ENCODE data around the gene CCDC91. TPM values are rescaled to one million over a fixed set of nuclear protein-coding genes. Genes with fewer than 3 reads are reported as not detected.

CCDC91 gene, protein sequence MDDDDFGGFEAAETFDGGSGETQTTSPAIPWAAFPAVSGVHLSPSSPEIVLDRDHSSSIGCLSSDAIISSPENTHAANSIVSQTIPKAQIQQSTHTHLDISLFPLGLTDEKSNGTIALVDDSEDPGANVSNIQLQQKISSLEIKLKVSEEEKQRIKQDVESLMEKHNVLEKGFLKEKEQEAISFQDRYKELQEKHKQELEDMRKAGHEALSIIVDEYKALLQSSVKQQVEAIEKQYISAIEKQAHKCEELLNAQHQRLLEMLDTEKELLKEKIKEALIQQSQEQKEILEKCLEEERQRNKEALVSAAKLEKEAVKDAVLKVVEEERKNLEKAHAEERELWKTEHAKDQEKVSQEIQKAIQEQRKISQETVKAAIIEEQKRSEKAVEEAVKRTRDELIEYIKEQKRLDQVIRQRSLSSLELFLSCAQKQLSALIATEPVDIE
- total RNA-seq = 10 to 100 TPM; 25.0 to 42.5 (median 27.8) TPM
- long read RNA-seq, donor 1, partial matches to known transcripts = 1 of 25 reads
- long read RNA-seq, donor 1, other reads (novel, unspliced or antisense) = 19 of 25 reads
- long read RNA-seq, donor 2, partial matches to known transcripts = 4 of 16 reads
- long read RNA-seq, donor 2, other reads (novel, unspliced or antisense) = 10 of 16 reads

DNA sequence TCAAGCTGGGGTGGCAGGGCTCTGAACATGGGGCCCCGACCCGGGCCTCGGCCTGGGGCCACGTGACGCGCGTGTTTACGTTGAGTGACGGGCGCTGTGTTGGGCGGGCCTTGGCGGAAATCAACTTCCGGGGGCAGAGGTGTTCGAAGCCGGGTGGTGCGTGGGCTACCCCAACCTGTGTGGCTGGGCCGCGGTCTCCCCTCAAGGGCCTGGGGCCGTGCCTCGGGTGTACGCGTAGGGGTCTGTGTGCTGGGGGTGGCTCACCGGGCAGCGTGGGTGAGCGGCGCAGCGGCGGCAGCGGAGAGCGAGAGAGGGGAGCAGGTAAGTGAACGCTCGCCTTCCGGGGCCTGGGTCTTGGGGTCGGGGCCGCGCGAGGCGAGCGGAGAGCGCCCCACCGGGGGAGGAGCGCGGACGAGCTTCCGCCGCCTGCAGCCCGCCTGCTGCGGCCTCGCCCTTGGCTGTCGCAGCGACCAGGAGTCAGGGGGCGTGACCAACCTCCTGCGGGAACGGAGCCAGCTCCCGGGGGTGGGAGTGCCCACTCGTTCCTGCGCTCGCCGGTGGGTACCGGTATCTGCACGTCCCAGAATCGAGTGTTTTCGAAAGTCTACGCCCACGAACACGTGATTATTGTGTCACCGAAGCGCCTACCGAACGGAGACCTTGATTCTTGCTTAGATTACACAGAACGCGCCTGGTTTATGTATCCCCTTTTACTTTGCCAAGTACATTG is at the start of gene CCDC91:
TSS of gene CCDC91 (plus strand) at position 136 of the 730 bp plus-strand sequence. CDS start 66,760 bp downstream, outside the sequence.
- Histone ChIP-seq H3K4me1 (ENCODE audit: low read depth) (peaks cover 6% of the 10 kb centered on the region), H3K36me3 (ENCODE audit: low read depth) (no peaks in the 10 kb centered on the region), H3K4me3 (peak within 1 kb of the TSS; percentile 86), H3K9me3 (peaks cover 3% of the 10 kb centered on the region)
- TF ChIP-seq, protein P1, sequence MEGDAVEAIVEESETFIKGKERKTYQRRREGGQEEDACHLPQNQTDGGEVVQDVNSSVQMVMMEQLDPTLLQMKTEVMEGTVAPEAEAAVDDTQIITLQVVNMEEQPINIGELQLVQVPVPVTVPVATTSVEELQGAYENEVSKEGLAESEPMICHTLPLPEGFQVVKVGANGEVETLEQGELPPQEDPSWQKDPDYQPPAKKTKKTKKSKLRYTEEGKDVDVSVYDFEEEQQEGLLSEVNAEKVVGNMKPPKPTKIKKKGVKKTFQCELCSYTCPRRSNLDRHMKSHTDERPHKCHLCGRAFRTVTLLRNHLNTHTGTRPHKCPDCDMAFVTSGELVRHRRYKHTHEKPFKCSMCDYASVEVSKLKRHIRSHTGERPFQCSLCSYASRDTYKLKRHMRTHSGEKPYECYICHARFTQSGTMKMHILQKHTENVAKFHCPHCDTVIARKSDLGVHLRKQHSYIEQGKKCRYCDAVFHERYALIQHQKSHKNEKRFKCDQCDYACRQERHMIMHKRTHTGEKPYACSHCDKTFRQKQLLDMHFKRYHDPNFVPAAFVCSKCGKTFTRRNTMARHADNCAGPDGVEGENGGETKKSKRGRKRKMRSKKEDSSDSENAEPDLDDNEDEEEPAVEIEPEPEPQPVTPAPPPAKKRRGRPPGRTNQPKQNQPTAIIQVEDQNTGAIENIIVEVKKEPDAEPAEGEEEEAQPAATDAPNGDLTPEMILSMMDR (IDR thresholded peaks at IDR 0.05) = no peak
- intact Hi-C loops (cut with DNase I, micrococcal nuclease) = no loop called here
- DNase-seq (peak; percentile 89 to 93 (median 92)), ATAC-seq (peak; percentile 92)

DNA sequence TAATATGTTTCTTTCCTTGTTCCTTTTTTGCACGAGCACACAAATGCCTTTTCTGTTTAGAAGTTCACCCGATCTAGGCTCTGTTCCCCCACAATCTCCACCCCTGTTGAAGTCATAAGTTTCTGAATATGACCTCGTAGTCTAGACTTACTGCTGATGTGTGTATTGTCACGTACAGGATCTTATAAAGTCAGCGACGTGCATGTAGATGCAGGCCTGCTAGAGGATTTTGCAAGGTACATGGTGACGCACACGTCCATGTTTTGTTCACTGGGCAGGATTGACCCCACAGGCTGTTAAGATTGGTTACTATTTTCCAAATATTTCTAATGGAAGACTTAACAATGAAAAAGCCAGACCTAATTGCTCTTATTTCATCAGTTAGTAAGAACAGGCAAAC is 46.2 kb upstream of the CCDC91 start:
- no peaks in the 10 kb centered on the region for H3K9me3 ChIP-seq
- H3K36me3 ChIP-seq (ENCODE audit: low read depth) = no peaks in the 10 kb centered on the region
- H3K4me3 ChIP-seq = no peak overlapping the region
- ATAC-seq = no peak
- intact Hi-C loops (cut with DNase I, micrococcal nuclease) = no loop called here
- no peak for DNase-seq
- TF ChIP-seq, protein P1 (IDR thresholded peaks at IDR 0.05) = no peak
- no peaks in the 10 kb centered on the region for H3K4me1 ChIP-seq (ENCODE audit: low read depth)

DNA sequence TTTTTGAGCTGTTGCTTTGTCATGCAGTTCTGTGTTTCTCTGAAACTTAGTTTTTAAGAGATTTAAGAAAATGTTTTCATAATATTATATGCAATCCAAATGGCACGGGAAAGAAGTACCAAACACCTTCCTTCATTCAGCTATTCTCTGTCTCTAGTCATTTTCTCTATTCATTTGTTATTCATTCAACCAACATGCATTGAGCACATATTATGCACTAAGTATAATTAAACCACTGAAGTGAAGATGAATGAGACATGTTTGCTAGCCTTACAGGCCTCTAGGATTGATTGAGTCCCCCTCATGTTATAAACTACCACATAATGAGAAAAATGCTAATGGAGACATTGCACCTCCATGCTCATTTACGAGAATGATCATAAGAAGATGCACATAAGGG is 45.7 kb upstream of the CCDC91 start:
- TF ChIP-seq, protein P1 (IDR thresholded peaks at IDR 0.05) = no peak
- no peaks in the 10 kb centered on the region for H3K4me1 ChIP-seq (ENCODE audit: low read depth)
- intact Hi-C loops (cut with DNase I, micrococcal nuclease) = no loop called here
- no peaks in the 10 kb centered on the region for H3K36me3 ChIP-seq (ENCODE audit: low read depth)
- DNase-seq (no peak), ATAC-seq (no peak)
- no peak overlapping the region for H3K4me3 ChIP-seq
- no peaks in the 10 kb centered on the region for H3K9me3 ChIP-seq

DNA sequence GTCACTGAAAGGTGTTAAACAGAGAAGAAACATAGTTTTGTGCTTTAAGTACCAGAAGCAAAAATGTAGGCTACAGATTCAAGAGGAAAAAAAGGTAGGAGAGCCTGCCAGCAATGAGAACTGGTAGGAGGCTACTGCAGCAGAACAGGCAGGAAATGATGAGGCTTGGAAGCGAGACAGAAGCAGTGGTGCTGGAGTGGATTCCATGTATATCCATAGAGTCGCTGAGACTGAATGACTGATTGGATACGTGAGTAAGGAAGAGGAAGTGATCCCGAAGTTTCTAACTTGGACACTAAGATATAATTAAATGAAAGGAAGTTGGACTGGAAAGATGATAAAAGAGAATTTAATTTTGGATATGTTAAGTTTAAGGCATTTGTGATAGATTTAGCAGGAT is 45.0 kb upstream of the CCDC91 start:
- ATAC-seq (no peak), DNase-seq (no peak)
- no peaks in the 10 kb centered on the region for H3K9me3 ChIP-seq
- no peaks in the 10 kb centered on the region for H3K36me3 ChIP-seq (ENCODE audit: low read depth)
- H3K4me1 ChIP-seq (ENCODE audit: low read depth) = no peaks in the 10 kb centered on the region
- no peak overlapping the region for H3K4me3 ChIP-seq
- intact Hi-C loops (cut with DNase I, micrococcal nuclease) = no loop called here
- TF ChIP-seq, protein P1 (IDR thresholded peaks at IDR 0.05) = no peak

DNA sequence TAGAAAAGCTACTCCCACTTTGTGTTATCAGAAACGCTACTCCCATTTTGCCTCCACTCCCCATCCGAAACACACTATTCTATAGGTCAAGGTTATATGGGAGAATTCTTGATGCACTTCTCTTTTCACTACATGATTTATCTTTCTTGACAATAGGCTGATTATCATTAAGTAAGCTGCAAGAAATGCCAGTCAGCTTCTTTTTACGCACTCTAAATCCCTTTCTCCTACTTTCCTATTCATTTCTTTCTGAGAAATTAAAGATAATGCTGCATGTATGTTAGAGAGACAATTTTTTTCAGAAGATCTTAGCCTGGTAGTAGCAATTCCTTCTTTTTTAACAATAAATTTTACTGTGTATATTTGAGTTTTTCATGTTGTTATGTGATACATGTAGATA is 41.0 kb upstream of the CCDC91 start:
- TF ChIP-seq, protein P1 (IDR thresholded peaks at IDR 0.05) = no peak
- Histone ChIP-seq H3K36me3 (ENCODE audit: low read depth) (no peaks in the 10 kb centered on the region), H3K4me1 (ENCODE audit: low read depth) (no peaks in the 10 kb centered on the region), H3K4me3 (no peak overlapping the region), H3K9me3 (no peaks in the 10 kb centered on the region)
- DNase-seq (no peak), ATAC-seq (no peak)
- intact Hi-C loops (cut with DNase I, micrococcal nuclease) = no loop called here

All from mucosa of descending colon (tissue), 3 donors.